GM12878 (cell line): ENCODE measurements around the gene IRS1. TPM values are rescaled to one million over a fixed set of nuclear protein-coding genes. Genes with fewer than 3 reads are reported as not detected.

Source experiments
- ATAC-seq: fragments of 200-7000 bp; cut with Tn5 transposase; 3 replicates; pipeline ENCODE4 v1.9.1; 2020; ENCODE audit warnings: mild to moderate bottlenecking, moderate library complexity
- BruUV-seq: library from RNA; stranded (reverse); fragments of 400-500 nt; replicated peaks from 2 replicates; lab custom pipeline; 2021; lab: Mats Ljungman, UMichigan
- CTCF ChIA-PET: fragments of 300-600 bp; sonication (Branson Sonifier 250); formaldehyde crosslinking; extraction: SDS; loops from one replicate; lab custom pipeline; 2021; ENCODE audit warnings: inconsistent platforms; lab: Yijun Ruan, JAX
- POLR2A ChIA-PET: fragments of 350-600 bp; formaldehyde crosslinking; extraction: SDS; loops from one replicate; lab custom pipeline; 2021; ENCODE audit warnings: inconsistent platforms; lab: Charles Lee
- RAD21 ChIA-PET: fragments of 300-600 bp; sonication (Branson Sonifier 250); formaldehyde crosslinking; loops from one replicate; lab custom pipeline; 2023; ENCODE audit warnings: antibody characterized with exemption; ENCODE audit not compliant: unreplicated experiment; lab: Charles Lee
- SMC1A ChIA-PET: fragments of 300-600 bp; sonication (Branson Sonifier 250); formaldehyde crosslinking; loops from one replicate; lab custom pipeline; 2023; ENCODE audit not compliant: unreplicated experiment, uncharacterized antibody; lab: Charles Lee
- DNase-seq: peaks from one replicate; pipeline ENCODE4 v3.0.0-alpha.2; 2011; ENCODE audit warnings: low read depth, low spot score
- FAIRE-seq: peaks from 3 replicates; lab custom pipeline; 2011; peaks lifted over from hg19 to GRCh38; lab: Jason Lieb, UNC
- H2AFZ ChIP-seq: 2 replicates; pipeline ENCODE4 v1.6.0; 2011; ENCODE audit warnings: low read depth, low read length, control low read depth; ENCODE audit not compliant: control insufficient read depth
- H3K27ac ChIP-seq: 2 replicates; pipeline ENCODE4 v1.5.1; 2011; ENCODE audit warnings: control low read depth; ENCODE audit not compliant: control insufficient read depth, insufficient read depth
- H3K27me3 ChIP-seq, 2 experiments: replicated peaks in 1 of 2; 2 replicates each; pipeline versions ENCODE4 v1.6.0 to v1.6.1; 2011; ENCODE audit warnings: low read length in 1 of 2; ENCODE audit not compliant: control insufficient read depth in 2 of 2, insufficient read depth in 2 of 2
- H3K36me3 ChIP-seq, 2 experiments: 2 replicates each; pipeline ENCODE4 v1.5.1; 2011; ENCODE audit warnings: low read length in 1 of 2; ENCODE audit not compliant: control insufficient read depth in 2 of 2, insufficient read depth in 2 of 2
- H3K4me1 ChIP-seq: 2 replicates; pipeline ENCODE4 v1.6.1; 2011; ENCODE audit warnings: mild to moderate bottlenecking, low read length, moderate library complexity, mixed read lengths; ENCODE audit not compliant: control insufficient read depth, insufficient read depth
- H3K4me2 ChIP-seq: 2 replicates; pipeline ENCODE4 v1.6.0; 2011; ENCODE audit warnings: control low read depth; ENCODE audit not compliant: control insufficient read depth, insufficient read depth
- H3K4me3 ChIP-seq: fragments of 200-600 bp; sonication (generic); 2 replicates; pipeline ENCODE4 v1.5.1; 2016
- H3K79me2 ChIP-seq: 2 replicates; pipeline ENCODE4 v1.6.0; 2011; ENCODE audit warnings: low read length; ENCODE audit not compliant: control insufficient read depth, insufficient read depth
- H3K9ac ChIP-seq: 2 replicates; pipeline ENCODE4 v1.8.0; 2011; ENCODE audit warnings: low read length, control low read depth, mixed read lengths; ENCODE audit not compliant: control insufficient read depth, insufficient read depth
- H3K9me3 ChIP-seq: replicated peaks from 3 replicates; pipeline ENCODE4 v1.5.1; 2011; ENCODE audit warnings: mild to moderate bottlenecking, low read length; ENCODE audit not compliant: control insufficient read depth, insufficient read depth
- H4K20me1 ChIP-seq: 2 replicates; pipeline ENCODE4 v1.6.0; 2011; ENCODE audit not compliant: control insufficient read depth, insufficient read depth
- ASH2L ChIP-seq: fragments of 300-600, 200-600 bp; sonication (generic); IDR thresholded peaks from 2 replicates; pipeline ENCODE4 v1.6.1; 2017; ENCODE audit warnings: low read depth, mild to moderate bottlenecking, borderline replicate concordance
- CBX3 ChIP-seq: fragments of 200-600 bp; sonication (generic); IDR thresholded peaks from 2 replicates; pipeline ENCODE4 v1.6.1; 2016; ENCODE audit warnings: low read depth, borderline replicate concordance
- CEBPB ChIP-seq, 2 experiments: fragments of 150-350 bp in 1 of 2; IDR thresholded peaks; 2 replicates each; pipeline ENCODE4 v1.6.1; 2012 to 2014; ENCODE audit warnings: low read depth in 2 of 2, low read length in 2 of 2, borderline replicate concordance in 1 of 2, inconsistent platforms in 1 of 2
- FOXK2 ChIP-seq: fragments of 450-650 bp; IDR thresholded peaks from 2 replicates; pipeline ENCODE4 v1.6.1; 2017; ENCODE audit warnings: mild to moderate bottlenecking, moderate library complexity
- MYC ChIP-seq: IDR thresholded peaks from 2 replicates; pipeline ENCODE4 v1.6.1; 2011; ENCODE audit warnings: mild to moderate bottlenecking, low read length, moderate library complexity, inconsistent platforms; ENCODE audit not compliant: insufficient read depth, insufficient replicate concordance, insufficient read length, severe bottlenecking
- NR2C2 ChIP-seq: IDR thresholded peaks from 2 replicates; pipeline ENCODE4 v1.6.1; 2011; ENCODE audit warnings: borderline replicate concordance, low read depth; ENCODE audit not compliant: control insufficient read depth, insufficient read length
- RAD51 ChIP-seq: fragments of 450-650 bp; IDR thresholded peaks from 2 replicates; pipeline ENCODE4 v1.6.1; 2016; ENCODE audit warnings: moderate library complexity, mild to moderate bottlenecking, inconsistent platforms
- RUNX3 ChIP-seq: IDR thresholded peaks from 2 replicates; pipeline ENCODE4 v1.6.1; 2012; ENCODE audit warnings: low read length, inconsistent platforms
- SMARCA5 ChIP-seq: fragments of 450-650 bp; IDR thresholded peaks from 2 replicates; pipeline ENCODE4 v1.6.1; 2017; ENCODE audit warnings: mild to moderate bottlenecking
- SMC3 ChIP-seq: IDR thresholded peaks from 2 replicates; pipeline ENCODE4 v1.6.1; 2011; ENCODE audit warnings: low read length, improper control_type of control experiment, borderline replicate concordance
- SP1 ChIP-seq: IDR thresholded peaks from one replicate; pipeline ENCODE4 v1.6.1; 2011; ENCODE audit warnings: low read depth, low read length
- SREBF2 ChIP-seq: IDR thresholded peaks from 2 replicates; pipeline ENCODE4 v1.6.1; 2012; ENCODE audit warnings: mild to moderate bottlenecking, low read length
- in situ Hi-C: fragments of 300-500 bp; cut with MboI; formaldehyde crosslinking; loops from 9 replicates; pipeline ENCODE4 v1.14.3; 2018; ENCODE audit warnings: mixed read lengths
- intact Hi-C: fragments of 100-400 bp; cut with micrococcal nuclease; formaldehyde crosslinking; loops from one replicate; pipeline ENCODE4 v1.14.2; 2022; ENCODE audit not compliant: unreplicated experiment
- polyA plus RNA-seq, 11 experiments: library from polyadenylated mRNA; depleted of rRNA in 4 of 11; unstranded in 6 of 11; stranded (reverse) in 5 of 11; fragments of >200 nt; fragmentation: Nextera tagmentation in 4 of 11; fragmentation: Illumina TruSeq in 1 of 11; extraction: Ambion mirVana in 4 of 11; extraction: Trizol in 1 of 11; gene quantifications; 1 replicate in 1 of 11; 2 replicates in 10 of 11; pipeline versions ENCODE4 v1.2.1 to v1.2.3, GENCODE V29; 2011 to 2016; ENCODE audit warnings: inconsistent platforms in 2 of 11, missing spikeins in 2 of 11, low read depth in 1 of 11
- total RNA-seq, 4 experiments: library from RNA; depleted of rRNA in 3 of 4; stranded (reverse); fragments of >200 nt in 3 of 4; fragmentation: Illumina TruSeq in 1 of 4; extraction: Trizol in 1 of 4; gene quantifications; 2 replicates each; pipeline versions ENCODE4 v1.2.1 to v1.2.3, GENCODE V29; 2013 to 2021
- TF ChIP-seq, protein P1 (sequence below): fragments of 450-650 bp; IDR thresholded peaks from 2 replicates; pipeline ENCODE4 v1.6.1; 2017; ENCODE audit warnings: antibody characterized with exemption, mild to moderate bottlenecking, moderate library complexity
- TF ChIP-seq, protein P2 (sequence below): IDR thresholded peaks from 2 replicates; pipeline ENCODE4 v1.6.1; 2011; ENCODE audit warnings: low read depth, low read length, improper control_type of control experiment, borderline replicate concordance
- TF ChIP-seq, protein P3 (sequence below): fragments of 450-650 bp; IDR thresholded peaks from 2 replicates; pipeline ENCODE4 v1.6.1; 2017; ENCODE audit warnings: mild to moderate bottlenecking
- TF ChIP-seq, protein P4 (sequence below): fragments of 450-650 bp; IDR thresholded peaks from 2 replicates; pipeline ENCODE4 v1.6.1; 2017; ENCODE audit warnings: mild to moderate bottlenecking, moderate library complexity

IRS1 gene
- total and polyA plus RNA-seq, 10 of the 15 experiments (the other 5 are each of a cell fraction or from before 2014, with no cell fraction given): 0.03 to 1.7 (median 0.34) TPM

DNA sequence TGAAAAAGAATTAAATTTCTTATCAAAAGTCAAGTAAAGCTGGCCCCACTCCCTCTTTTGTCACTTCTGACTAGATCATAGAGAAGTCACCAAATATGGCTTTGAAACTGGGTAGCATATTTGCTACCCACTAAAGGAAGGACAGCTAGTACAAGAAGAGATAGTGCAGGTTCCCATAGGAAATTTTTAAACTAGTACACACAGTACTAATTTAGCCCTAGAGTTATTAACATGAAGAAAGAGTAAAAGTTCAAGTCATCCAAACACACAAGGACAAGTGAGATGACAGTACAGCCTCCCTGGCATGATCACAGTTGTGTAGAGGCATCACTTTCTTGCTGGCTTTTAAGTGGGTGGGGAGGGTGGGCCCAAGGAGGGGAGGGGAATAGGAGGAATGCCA lies 100.9 kb downstream of the IRS1 start:
- no peak overlapping the region for H3K27ac ChIP-seq
- no peaks in the 10 kb centered on the region for H3K27me3 ChIP-seq
- H4K20me1 ChIP-seq: no peaks in the 10 kb centered on the region
- CTCF ChIA-PET: interaction anchor here (0.6 to 1.4 kb wide), 3 partner anchors 80 to 956 kb away, joined by 3 read pairs; no protein-coding TSS in a partner anchor
- DNase-seq: no peak
- no peak overlapping the region for H3K9ac ChIP-seq
- H3K9me3 ChIP-seq: no peaks in the 10 kb centered on the region
- H3K4me2 ChIP-seq: no peak overlapping the region
- H3K79me2 ChIP-seq: no peaks in the 10 kb centered on the region
- no peak overlapping the region for H3K4me3 ChIP-seq
- intact Hi-C loops: no loop called here
- POLR2A ChIA-PET: no interaction called here
- SMC1A ChIA-PET: interaction anchor here (1.2 kb wide), 1 partner anchor 57 kb away, joined by 3 read pairs; no protein-coding TSS in a partner anchor
- no peak for ATAC-seq
- no TSS peak for BruUV-seq
- RAD21 ChIA-PET: no interaction called here
- H2AFZ ChIP-seq: no peak overlapping the region
- in situ Hi-C loops: no loop called here
- H3K4me1 ChIP-seq: no peaks in the 10 kb centered on the region
- FAIRE-seq: no peak
- H3K36me3 ChIP-seq: no peaks in the 10 kb centered on the region
- TF ChIP-seq, protein P1, sequence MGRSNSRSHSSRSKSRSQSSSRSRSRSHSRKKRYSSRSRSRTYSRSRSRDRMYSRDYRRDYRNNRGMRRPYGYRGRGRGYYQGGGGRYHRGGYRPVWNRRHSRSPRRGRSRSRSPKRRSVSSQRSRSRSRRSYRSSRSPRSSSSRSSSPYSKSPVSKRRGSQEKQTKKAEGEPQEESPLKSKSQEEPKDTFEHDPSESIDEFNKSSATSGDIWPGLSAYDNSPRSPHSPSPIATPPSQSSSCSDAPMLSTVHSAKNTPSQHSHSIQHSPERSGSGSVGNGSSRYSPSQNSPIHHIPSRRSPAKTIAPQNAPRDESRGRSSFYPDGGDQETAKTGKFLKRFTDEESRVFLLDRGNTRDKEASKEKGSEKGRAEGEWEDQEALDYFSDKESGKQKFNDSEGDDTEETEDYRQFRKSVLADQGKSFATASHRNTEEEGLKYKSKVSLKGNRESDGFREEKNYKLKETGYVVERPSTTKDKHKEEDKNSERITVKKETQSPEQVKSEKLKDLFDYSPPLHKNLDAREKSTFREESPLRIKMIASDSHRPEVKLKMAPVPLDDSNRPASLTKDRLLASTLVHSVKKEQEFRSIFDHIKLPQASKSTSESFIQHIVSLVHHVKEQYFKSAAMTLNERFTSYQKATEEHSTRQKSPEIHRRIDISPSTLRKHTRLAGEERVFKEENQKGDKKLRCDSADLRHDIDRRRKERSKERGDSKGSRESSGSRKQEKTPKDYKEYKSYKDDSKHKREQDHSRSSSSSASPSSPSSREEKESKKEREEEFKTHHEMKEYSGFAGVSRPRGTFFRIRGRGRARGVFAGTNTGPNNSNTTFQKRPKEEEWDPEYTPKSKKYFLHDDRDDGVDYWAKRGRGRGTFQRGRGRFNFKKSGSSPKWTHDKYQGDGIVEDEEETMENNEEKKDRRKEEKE: no peak
- TF ChIP-seq SREBF2: no peak
- TF ChIP-seq SP1: no peak
- TF ChIP-seq, protein P2, sequence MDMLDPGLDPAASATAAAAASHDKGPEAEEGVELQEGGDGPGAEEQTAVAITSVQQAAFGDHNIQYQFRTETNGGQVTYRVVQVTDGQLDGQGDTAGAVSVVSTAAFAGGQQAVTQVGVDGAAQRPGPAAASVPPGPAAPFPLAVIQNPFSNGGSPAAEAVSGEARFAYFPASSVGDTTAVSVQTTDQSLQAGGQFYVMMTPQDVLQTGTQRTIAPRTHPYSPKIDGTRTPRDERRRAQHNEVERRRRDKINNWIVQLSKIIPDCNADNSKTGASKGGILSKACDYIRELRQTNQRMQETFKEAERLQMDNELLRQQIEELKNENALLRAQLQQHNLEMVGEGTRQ: no peak
- TF ChIP-seq CBX3: no peak
- TF ChIP-seq CEBPB (IDR thresholded peaks at IDR 0.05; ENCODE audit: borderline replicate concordance in 1 of 2, low read depth in 2 of 2, low read length in 2 of 2): no peak
- no peak for TF ChIP-seq MYC
- TF ChIP-seq RAD51: no peak
- TF ChIP-seq, protein P3, sequence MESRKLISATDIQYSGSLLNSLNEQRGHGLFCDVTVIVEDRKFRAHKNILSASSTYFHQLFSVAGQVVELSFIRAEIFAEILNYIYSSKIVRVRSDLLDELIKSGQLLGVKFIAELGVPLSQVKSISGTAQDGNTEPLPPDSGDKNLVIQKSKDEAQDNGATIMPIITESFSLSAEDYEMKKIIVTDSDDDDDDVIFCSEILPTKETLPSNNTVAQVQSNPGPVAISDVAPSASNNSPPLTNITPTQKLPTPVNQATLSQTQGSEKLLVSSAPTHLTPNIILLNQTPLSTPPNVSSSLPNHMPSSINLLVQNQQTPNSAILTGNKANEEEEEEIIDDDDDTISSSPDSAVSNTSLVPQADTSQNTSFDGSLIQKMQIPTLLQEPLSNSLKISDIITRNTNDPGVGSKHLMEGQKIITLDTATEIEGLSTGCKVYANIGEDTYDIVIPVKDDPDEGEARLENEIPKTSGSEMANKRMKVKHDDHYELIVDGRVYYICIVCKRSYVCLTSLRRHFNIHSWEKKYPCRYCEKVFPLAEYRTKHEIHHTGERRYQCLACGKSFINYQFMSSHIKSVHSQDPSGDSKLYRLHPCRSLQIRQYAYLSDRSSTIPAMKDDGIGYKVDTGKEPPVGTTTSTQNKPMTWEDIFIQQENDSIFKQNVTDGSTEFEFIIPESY: no peak
- no peak for TF ChIP-seq SMARCA5
- TF ChIP-seq FOXK2: no peak
- no peak for TF ChIP-seq SMC3
- no peak for TF ChIP-seq ASH2L
- TF ChIP-seq RUNX3: no peak
- no peak for TF ChIP-seq NR2C2
- TF ChIP-seq, protein P4, sequence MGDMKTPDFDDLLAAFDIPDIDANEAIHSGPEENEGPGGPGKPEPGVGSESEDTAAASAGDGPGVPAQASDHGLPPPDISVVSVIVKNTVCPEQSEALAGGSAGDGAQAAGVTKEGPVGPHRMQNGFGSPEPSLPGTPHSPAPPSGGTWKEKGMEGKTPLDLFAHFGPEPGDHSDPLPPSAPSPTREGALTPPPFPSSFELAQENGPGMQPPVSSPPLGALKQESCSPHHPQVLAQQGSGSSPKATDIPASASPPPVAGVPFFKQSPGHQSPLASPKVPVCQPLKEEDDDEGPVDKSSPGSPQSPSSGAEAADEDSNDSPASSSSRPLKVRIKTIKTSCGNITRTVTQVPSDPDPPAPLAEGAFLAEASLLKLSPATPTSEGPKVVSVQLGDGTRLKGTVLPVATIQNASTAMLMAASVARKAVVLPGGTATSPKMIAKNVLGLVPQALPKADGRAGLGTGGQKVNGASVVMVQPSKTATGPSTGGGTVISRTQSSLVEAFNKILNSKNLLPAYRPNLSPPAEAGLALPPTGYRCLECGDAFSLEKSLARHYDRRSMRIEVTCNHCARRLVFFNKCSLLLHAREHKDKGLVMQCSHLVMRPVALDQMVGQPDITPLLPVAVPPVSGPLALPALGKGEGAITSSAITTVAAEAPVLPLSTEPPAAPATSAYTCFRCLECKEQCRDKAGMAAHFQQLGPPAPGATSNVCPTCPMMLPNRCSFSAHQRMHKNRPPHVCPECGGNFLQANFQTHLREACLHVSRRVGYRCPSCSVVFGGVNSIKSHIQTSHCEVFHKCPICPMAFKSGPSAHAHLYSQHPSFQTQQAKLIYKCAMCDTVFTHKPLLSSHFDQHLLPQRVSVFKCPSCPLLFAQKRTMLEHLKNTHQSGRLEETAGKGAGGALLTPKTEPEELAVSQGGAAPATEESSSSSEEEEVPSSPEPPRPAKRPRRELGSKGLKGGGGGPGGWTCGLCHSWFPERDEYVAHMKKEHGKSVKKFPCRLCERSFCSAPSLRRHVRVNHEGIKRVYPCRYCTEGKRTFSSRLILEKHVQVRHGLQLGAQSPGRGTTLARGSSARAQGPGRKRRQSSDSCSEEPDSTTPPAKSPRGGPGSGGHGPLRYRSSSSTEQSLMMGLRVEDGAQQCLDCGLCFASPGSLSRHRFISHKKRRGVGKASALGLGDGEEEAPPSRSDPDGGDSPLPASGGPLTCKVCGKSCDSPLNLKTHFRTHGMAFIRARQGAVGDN: no peak
